Right atrium auricular region (tissue), 2 donors: ENCODE measurements around the gene USP9X. TPM values are rescaled to one million over a fixed set of nuclear protein-coding genes. Genes with fewer than 3 reads are reported as not detected.
"Not testable (repeated sequence)": the region's sequence is repeated elsewhere in the genome, so short reads cannot be mapped to it uniquely, and the experiment has no call there.

Experiments
- DNase-seq: peaks from one replicate; pipeline ENCODE4 v3.0.0-alpha.2; 2019; ENCODE audit warnings: low spot score
- H3K27ac ChIP-seq, 2 donors: fragments of 200-600 bp; sonication (generic); 1 replicate in 1 of 2; 2 replicates in 1 of 2; pipeline ENCODE4 v1.5.1; 2016 to 2019
- H3K27me3 ChIP-seq, 2 donors: fragments of 200-600 bp; sonication (generic); one replicate each; pipeline versions ENCODE4 v1.5.1 to v1.6.0; 2017 to 2019
- H3K36me3 ChIP-seq: fragments of 200-600 bp; sonication (generic); one replicate; pipeline ENCODE4 v1.5.1; 2016
- H3K4me1 ChIP-seq, 2 donors: fragments of 200-600 bp; sonication (generic); one replicate each; pipeline versions ENCODE4 v1.5.1 to v1.6.0; 2017 to 2019
- H3K4me3 ChIP-seq, 2 donors: fragments of 200-600 bp; sonication (generic); 1 replicate in 1 of 2; 2 replicates in 1 of 2; pipeline ENCODE4 v1.5.1; 2017 to 2019; ENCODE audit warnings: mild to moderate bottlenecking in 1 of 2, moderate library complexity in 1 of 2
- H3K9me3 ChIP-seq, 2 donors: fragments of 200-600 bp; sonication (generic); one replicate each; pipeline ENCODE4 v1.5.1; 2019
- total RNA-seq, 2 donors: library from RNA; depleted of rRNA; stranded (reverse); fragments of >200 nt; gene quantifications; one replicate each; pipeline ENCODE4 v1.1.0, GENCODE V29; 2016
- TF ChIP-seq, protein P1 (sequence below), 2 donors: fragments of 200-600 bp; sonication (generic); IDR thresholded peaks; one replicate each; pipeline ENCODE4 v1.5.1; 2019; ENCODE audit warnings: antibody characterized with exemption in 2 of 2

The USP9X gene
- total RNA-seq, 2 donors from 2014 or later: 57.2 to 65.1 TPM

- H3K4me1 ChIP-seq: no peaks in the 10 kb centered on the region
- H3K9me3 ChIP-seq: no peaks in the 10 kb centered on the region
- H3K27me3 ChIP-seq: peaks cover 0 to 3% of the 10 kb centered on the region in 2 donors
- DNase-seq: no peak
- no peaks in the 10 kb centered on the region for H3K36me3 ChIP-seq
- TF ChIP-seq, protein P1, sequence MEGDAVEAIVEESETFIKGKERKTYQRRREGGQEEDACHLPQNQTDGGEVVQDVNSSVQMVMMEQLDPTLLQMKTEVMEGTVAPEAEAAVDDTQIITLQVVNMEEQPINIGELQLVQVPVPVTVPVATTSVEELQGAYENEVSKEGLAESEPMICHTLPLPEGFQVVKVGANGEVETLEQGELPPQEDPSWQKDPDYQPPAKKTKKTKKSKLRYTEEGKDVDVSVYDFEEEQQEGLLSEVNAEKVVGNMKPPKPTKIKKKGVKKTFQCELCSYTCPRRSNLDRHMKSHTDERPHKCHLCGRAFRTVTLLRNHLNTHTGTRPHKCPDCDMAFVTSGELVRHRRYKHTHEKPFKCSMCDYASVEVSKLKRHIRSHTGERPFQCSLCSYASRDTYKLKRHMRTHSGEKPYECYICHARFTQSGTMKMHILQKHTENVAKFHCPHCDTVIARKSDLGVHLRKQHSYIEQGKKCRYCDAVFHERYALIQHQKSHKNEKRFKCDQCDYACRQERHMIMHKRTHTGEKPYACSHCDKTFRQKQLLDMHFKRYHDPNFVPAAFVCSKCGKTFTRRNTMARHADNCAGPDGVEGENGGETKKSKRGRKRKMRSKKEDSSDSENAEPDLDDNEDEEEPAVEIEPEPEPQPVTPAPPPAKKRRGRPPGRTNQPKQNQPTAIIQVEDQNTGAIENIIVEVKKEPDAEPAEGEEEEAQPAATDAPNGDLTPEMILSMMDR (IDR thresholded peaks at IDR 0.05): no peak
- no peak overlapping the region for H3K4me3 ChIP-seq
- H3K27ac ChIP-seq: no peak overlapping the region
Observed at GRCh38 chrX:41055740-41056139, 29.5 kb upstream of the USP9X start.

DNA sequence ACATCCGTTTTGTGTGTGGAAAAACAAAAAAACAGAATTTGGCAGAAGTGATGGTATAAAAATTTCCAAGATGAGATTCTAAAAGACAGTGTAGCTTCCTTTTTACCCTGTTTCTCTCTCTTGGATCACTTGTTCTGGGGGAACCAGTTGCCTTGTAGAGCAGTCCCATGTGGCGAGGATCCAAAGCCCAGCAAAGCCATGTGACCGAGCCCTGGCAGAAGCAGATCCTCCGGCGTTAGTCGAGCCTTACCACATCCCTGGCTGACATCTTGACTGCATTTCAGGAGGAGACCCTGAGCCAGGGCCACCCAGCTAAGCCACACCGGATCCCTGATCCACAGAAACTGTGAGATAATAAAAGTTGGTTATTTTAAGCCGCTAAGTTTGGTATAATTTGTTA lies 22.0 kb upstream of the USP9X start:
- H3K27me3 ChIP-seq, H3K4me3 ChIP-seq, H3K4me1 ChIP-seq, H3K36me3 ChIP-seq, H3K9me3 ChIP-seq, DNase-seq, H3K27ac ChIP-seq: not testable (repeated sequence)

- no peaks in the 10 kb centered on the region for H3K9me3 ChIP-seq
- DNase-seq: no peak
- TF ChIP-seq, protein P1 (IDR thresholded peaks at IDR 0.05): no peak
Observed at GRCh38 chrX:41064018-41064417, 21.2 kb upstream of the USP9X start.

DNA sequence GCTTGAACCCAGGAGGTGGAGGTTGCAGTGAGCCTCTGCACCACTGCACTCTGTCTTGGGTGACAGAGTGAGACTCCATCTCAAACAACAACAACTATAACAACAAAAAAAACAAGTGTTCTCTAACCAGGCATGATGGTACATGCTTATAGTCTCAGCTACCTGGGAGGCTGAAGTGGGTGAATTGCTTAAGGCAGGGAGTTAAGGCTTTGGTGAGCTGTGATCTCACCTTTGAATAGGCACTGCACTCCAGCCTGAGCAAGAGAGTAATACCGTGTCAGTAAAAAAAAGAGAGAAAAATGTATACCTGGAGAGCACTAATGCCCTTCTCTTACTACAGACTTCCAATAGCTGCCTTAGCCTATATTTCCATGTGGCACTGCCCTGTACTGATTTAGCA lies 18.9 kb upstream of the USP9X start:
- TF ChIP-seq, protein P1 (IDR thresholded peaks at IDR 0.05): no peak
- H3K4me1 ChIP-seq: no peaks in the 10 kb centered on the region
- H3K36me3 ChIP-seq: no peaks in the 10 kb centered on the region
- H3K9me3 ChIP-seq: no peaks in the 10 kb centered on the region
- no peak overlapping the region for H3K4me3 ChIP-seq
- H3K27ac ChIP-seq: no peak overlapping the region
- no peaks in the 10 kb centered on the region for H3K27me3 ChIP-seq
- no peak for DNase-seq

More at GRCh38 chrX:41064018-41064417, 21.2 kb upstream of the USP9X start:
- Histone ChIP-seq H3K4me1 (no peaks in the 10 kb centered on the region), H3K27me3 (no peaks in the 10 kb centered on the region), H3K27ac (no peak overlapping the region), H3K4me3 (no peak overlapping the region), H3K36me3 (no peaks in the 10 kb centered on the region)

DNA sequence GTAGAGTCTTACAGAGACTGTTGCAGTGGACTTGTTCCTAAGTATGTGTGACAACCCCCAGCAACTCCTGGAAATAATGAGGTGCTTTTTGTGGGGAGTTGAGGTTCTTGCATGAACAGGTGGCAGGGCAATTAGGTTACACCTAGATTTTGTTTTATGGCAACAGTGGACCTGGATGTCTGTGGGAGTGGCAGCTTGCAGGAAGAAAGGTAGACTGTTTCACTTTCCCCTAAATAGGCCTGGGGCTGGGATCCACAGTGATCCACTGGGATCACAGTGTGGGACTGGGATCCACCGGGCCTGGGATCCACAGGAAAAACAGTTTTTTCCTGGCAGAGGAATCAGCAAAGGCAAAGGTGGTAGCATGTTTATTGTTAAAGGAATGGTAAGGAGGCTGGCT lies 18.3 kb upstream of the USP9X start:
- Histone ChIP-seq H3K4me1 (no peaks in the 10 kb centered on the region), H3K4me3 (no peak overlapping the region), H3K27ac (no peak overlapping the region), H3K9me3 (no peaks in the 10 kb centered on the region), H3K27me3 (no peaks in the 10 kb centered on the region), H3K36me3 (no peaks in the 10 kb centered on the region)
- TF ChIP-seq, protein P1 (IDR thresholded peaks at IDR 0.05): no peak
- DNase-seq: no peak

GRCh38 chrX:41067721-41068120 lies 17.5 kb upstream of the USP9X start:
- no peak overlapping the region for H3K27ac ChIP-seq
- no peaks in the 10 kb centered on the region for H3K9me3 ChIP-seq
- no peak overlapping the region for H3K4me3 ChIP-seq
- no peaks in the 10 kb centered on the region for H3K27me3 ChIP-seq
- no peaks in the 10 kb centered on the region for H3K36me3 ChIP-seq
- TF ChIP-seq, protein P1 (IDR thresholded peaks at IDR 0.05): no peak
- no peaks in the 10 kb centered on the region for H3K4me1 ChIP-seq
- no peak for DNase-seq
